NCI-H1436 treated with DMSO at 0.1 percent for 48 hours (cell line): ENCODE data around the gene TRABD.
"Not testable (repeated sequence)": the region's sequence is repeated elsewhere in the genome, so short reads cannot be mapped to it uniquely, and the experiment has no call there.

ENCODE experiments used
- DNase-seq: peaks from one replicate; lab custom pipeline; 2025; lab: John Stamatoyannopoulos, UW

Gene TRABD, protein sequence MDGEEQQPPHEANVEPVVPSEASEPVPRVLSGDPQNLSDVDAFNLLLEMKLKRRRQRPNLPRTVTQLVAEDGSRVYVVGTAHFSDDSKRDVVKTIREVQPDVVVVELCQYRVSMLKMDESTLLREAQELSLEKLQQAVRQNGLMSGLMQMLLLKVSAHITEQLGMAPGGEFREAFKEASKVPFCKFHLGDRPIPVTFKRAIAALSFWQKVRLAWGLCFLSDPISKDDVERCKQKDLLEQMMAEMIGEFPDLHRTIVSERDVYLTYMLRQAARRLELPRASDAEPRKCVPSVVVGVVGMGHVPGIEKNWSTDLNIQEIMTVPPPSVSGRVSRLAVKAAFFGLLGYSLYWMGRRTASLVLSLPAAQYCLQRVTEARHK

DNA sequence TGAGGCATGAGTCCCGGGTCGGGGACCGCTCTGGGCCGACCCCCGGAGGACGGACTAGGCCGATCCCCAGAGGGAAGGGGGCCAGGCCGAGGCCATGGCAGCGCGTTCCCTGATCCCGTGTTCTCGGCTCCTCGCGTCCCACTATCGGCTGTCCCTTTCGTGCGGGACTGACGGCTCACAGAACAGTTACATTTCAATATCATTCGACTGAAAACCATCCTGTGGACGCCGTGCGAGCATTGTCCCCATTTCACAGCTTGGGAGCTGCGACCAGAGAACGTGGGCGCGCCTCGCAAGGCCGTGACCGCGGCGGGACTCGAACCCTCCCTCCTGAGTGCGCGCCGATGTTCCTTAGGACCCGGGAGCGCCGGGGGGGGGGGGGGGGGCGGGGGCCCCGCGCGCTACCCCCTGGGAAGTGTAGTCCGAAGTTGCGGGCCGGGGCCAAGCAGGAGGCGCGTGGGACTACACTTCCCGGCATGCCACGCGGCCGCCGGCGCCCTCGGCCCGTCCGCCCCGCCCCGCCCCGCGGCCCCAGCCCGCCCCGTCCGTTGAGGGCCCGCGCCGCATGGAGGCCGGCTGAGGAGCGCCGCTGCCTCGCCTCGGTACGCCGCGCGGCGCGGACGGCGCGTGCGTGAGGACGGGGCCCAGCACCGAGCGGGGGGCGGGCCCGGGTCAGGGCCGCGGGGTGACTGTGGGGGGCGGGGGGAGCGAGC, at the start of gene TRABD:
Gene TRABD (plus strand): TSS at position 539 of the 713 bp plus-strand sequence. CDS start 7,148 bp downstream, outside the sequence.
- DNase-seq, result no peak

DNA sequence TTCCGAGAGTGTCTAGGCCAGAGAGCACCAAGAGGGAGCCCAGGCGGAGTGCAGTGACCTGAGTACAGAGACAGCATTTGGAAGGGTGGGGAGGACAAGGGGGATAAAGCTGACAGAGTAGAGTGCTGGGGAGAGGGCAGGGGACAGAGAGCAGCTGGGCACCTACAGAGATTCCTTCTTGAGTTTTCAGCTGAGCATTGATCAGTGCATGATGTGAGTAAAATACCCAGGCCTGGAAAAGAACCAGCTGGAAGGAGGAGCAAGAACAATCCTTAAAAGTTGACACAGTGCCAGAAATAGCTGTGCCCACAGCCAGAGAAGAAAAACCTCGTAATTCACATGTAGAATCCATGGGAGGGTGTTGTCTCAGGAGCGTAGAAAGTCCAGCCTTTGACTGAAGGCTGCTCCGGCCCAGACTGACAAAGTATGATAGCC, 49.1 kb upstream of the TRABD start:
- no peak for DNase-seq

DNA sequence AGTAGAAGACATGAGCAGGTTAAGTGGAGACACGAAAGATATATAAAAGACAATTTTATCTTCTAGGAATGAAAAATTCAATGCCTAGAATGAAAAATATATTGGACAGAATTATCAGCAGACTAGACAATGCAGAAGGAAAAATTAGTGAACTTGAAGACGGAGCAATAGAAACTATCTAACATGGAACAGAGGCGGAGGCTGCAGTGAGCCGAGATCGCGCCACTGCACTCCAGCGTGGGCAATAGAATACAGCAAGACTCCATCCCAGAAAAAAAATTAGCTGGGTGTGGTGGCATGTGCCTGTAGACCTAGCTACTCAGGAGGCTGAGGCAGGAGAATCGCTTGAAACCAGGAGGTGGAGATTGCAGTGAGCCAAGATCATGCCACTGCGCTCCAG, 48.4 kb upstream of the TRABD start:
- DNase-seq, result not testable (repeated sequence)

DNA sequence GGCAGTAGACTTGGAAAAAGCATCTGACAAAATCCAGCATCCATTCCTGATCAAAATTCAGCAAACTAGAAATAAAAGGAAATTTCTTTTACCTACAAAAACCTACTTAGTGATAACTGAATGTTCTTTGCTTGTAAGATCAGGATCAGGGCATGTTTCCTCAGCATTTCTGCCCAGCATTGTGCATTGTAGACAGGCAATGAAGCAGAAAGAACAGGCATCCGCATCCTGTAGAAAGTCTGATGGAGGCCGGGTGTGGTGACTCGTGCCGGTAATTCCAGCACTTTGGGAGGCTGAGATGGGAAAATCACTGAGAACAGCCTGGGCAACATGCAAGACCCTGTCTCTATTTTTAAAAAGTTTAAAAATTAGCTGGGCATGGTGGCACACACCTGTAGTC, 47.7 kb upstream of the TRABD start:
- no peak for DNase-seq

DNA sequence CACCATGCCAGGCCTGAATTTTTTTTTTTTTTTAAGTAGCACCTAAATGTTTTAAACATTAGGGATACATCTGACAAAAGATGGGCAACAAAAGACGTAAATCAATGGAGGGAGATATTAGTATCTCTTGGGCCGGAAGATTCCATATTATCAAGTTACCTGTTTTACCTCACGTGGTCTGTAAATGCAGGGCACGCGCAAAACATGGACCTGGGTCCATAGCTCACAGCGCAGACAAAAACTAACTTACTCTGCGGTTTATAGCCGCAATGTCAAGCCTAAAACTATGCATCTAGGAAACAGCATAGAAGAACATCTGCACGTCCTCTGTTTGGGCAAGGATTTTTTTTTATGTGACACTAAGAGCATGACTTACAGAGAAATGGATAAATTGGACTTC, 46.7 kb upstream of the TRABD start:
- no peak for DNase-seq

DNA sequence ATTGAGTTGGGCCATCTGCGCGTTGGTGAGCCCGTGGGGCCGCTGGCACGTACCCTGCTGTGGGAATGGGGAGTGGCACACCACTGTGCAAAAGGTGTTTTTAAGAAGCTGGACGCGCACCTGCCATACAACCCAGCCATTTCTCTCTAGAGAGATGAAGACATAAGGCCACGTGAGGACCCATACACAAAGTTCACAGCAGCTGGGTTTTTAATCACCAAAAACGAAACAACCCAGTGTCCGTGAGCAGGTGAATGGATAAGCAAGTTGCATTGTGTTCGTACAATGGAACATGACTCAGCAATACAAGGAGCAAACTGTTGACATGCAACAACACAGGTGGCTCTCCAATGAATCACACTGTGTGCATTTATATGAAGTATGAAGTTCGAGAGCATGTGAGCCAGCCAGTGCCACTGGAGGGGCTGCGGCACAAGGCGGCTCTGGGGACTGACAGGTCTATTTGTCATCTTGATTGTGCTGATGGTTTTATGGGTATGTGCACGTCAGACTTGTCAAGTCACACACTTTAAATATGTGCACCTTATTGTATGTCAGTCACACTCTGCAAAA, 45.8 kb upstream of the TRABD start:
- peak; percentile 89 for DNase-seq

DNA sequence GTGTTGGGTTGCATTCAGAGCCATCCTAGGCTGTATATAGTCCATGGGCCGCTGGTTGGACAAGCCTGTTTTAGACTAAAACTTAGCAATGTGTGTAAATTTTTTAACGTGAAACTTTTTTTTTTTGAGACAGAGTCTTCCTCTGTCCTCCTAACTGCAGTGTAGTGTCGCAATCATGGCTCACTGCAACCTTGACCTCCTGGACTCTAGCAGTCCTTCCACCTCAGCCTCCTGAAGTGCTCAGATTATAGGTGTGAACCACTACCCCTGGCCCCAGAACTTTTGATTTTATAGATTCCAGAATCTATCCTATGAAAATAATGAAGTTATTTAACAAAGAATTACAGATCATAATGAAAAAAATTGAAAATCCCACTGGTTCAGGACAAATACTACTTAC, 45.1 kb upstream of the TRABD start:
- no peak for DNase-seq

DNA sequence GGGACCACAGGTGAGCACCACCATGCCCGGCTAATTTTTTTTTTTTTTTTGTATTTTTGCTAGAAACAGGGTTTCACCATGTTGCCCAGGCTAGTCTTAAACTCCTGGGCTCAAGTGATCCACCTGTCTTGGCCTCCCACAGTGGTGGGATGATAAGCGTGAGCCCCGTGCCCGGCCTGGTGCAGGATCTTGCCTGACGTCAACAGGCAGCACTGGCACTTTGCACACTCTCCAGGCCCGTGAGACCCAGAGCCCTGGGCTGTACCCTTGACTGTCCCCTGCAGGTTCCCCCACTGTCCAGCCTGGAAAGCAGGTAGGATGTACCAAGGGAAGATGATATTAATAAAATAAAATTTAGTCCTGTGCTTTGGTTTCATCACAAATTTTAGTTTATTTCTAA, 44.3 kb upstream of the TRABD start:
- DNase-seq, result no peak

DNA sequence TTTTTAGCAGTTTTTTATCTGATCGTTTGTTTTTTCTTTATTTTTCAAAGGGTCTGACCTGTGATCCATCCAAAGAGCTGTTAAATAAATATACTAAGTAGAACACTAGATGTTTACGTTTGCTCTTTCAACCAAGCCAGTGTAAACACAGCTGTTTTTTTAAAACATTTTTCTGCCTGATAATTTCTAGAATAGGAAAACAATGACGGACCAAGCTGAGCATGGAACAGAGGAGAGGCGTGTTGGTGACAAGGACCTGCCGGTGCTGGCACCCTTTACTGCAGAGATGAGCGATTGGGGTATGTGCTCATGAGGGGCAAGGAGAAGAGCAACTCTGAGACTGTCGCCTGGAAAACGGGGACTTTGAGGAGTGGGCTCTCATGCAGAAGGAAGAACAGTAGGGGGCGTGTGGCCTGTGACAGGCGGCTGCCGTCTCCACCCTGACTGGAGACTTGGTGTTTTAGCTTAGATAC, 43.8 kb upstream of the TRABD start:
- DNase-seq, result no peak

DNA sequence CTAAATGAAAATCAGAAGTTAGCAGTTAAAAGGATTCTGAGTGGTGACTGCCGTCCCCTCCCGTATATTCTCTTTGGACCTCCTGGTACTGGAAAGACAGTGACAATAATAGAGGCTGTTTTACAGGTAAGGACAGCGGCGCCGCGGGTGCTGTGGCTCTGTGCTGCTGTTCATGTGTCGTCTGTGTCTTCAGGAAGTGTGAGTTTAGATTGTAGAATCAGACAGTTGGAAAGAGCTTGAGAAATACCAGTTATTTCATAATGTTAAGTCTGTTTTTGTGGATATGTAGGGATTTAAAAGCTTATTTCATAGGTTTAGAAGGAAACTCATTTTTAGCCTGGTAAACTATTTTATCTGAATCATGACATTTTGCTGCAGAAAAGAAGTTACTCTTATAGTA, 42.6 kb upstream of the TRABD start:
- no peak for DNase-seq

DNA sequence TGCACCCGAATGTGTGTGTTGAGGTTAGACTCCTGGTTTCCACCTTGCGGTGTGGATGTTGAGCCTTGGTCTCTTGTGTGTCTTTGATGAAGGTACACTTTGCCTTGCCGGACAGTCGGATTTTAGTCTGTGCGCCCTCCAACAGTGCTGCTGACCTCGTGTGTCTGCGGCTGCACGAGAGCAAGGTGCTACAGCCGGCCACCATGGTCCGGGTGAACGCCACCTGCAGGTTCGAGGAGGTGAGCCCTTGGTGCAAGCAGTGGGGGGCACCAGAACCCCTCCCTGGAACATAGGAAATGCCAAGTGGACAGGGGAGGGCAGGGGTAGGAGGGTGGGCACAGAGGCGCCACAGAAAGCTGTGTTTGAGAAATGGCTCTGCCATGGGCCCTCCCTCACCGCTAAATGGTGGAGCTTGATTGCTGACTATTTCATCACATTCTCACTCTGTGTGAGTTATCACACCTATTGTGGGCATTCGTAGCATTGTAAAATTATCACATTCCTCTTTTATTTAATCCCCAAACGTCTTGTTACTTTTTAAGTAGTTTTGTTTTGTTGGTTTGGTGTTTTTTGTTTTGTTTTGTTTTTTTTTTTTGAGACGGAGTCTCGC, 41.6 kb upstream of the TRABD start:
- DNase-seq, result no peak

DNA sequence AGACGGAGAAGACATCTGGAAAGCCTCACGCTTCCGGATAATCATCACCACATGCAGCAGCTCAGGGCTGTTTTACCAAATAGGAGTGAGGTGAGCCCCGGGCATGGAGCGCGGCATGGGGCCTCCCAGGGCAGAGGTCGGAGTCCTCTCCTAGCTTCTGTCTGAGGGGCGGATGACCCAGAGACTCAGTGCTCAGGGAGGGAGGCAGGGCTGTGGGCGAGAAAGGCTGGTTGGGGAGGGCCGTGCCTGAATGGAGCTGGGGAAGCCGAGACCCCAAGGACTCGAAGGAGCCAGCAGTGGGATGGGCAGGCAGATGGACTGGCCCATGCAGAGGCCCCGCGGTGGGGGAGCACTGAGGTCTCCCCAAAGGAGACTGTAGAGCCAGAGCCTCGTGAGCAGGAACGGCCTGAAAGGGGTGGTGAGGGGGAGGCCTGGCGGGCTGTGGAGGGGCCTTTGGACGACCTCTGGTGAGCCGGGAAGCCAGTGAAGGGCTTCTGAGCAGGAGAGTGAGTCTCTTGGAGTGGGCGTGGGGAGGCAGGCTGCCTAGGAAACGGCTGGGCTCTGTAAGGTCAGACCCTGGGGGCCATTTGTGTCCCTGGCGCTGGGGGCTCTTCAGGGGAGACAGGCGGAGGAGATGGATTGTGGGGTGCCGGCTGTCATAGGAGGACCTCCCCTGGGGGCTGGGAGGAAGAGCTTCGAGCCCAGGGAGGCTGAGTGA, 39.8 kb upstream of the TRABD start:
- no peak for DNase-seq

DNA sequence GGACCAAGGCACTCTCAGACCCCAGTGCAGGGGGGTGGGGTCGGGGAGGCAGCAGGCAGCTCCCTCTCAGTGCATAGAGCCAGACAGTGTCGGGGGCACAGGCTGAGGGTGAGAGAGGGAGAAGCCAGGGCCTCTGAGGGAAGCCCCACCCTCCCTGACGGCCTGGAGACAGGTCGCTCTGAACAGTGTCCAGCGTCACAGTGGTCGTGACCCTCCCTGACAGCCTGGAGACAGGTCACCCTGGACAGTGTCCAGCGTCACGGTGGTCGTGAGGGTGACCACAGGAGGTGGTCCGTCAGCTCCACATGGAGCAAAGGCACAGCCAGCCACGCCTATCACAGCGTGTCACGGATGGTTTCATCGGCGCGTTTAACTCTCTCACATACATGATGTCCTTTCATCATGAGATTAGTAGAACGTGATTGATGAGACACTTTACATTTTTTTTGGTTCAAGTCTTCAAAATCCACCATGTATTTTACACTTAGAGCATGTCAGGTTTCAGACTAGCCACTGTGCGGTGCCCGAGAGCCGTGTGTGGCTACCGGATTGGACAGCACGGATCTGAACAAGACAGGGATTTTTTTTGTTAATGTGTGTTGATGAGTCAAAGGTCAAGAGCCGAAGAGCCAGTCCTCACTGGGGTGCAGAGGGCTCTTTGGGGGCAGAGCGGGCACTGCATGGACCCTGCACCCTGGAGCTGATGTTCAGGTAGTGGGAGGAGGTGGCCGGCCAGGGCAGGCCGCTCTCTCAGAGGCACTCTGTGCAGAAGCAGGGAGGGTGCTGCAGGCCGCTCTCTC, 39.1 kb upstream of the TRABD start:
- DNase-seq, result peak; percentile 17

DNA sequence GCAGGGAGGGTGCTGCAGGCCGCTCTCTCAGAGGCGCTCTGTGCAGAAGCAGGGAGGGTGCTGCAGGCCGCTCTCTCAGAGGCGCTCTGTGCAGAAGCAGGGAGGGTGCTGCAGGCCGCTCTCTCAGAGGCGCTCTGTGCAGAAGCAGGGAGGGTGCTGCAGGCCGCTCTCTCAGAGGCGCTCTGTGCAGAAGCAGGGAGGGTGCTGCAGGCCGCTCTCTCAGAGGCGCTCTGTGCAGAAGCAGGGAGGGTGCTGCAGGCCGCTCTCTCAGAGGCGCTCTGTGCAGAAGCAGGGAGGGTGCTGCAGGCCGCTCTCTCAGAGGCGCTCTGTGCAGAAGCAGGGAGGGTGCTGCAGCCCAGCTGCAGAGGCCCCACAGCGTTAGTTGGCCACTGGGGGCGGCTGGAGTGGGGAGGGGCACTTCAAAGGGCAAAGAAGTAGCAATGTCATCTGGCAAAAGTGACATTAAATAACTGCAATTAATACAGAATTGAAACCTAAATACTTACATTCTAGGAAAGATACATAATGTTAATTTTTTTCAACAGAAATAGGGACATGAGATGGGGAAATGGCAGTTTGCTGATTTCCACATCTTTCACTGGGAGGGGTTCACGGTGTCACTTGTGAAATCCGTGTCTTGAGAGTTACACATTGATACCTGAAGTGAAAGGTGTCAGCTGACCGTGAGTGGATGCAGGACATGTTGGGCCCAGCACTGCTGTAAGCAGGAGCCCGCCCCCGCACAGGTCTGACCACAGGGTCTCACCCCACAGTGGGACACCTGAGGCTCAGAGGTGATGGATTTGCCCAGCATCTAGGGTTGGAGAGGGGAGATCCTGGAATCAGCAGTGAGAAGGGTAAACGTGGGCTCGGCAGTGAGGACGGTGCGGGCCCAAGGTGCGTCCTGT, 38.2 kb upstream of the TRABD start:
- not testable (repeated sequence) for DNase-seq

DNA sequence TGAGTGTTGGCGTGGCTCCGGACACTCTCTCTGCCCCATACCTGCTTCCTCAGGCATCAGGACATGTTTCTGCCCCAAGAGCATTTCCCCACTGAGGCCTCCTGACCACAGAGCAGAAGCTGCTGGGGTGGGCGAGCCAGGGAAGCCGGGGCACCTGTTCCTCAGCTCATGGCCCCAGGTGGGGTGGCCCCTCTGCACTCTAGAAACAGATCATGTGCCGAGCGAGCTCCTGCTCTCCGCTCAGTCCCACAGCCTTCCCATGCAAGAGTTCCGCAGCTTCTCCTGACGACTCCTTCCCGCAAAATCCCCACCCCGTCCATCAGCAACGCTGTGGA, 37.6 kb upstream of the TRABD start:
- DNase-seq, result no peak

DNA sequence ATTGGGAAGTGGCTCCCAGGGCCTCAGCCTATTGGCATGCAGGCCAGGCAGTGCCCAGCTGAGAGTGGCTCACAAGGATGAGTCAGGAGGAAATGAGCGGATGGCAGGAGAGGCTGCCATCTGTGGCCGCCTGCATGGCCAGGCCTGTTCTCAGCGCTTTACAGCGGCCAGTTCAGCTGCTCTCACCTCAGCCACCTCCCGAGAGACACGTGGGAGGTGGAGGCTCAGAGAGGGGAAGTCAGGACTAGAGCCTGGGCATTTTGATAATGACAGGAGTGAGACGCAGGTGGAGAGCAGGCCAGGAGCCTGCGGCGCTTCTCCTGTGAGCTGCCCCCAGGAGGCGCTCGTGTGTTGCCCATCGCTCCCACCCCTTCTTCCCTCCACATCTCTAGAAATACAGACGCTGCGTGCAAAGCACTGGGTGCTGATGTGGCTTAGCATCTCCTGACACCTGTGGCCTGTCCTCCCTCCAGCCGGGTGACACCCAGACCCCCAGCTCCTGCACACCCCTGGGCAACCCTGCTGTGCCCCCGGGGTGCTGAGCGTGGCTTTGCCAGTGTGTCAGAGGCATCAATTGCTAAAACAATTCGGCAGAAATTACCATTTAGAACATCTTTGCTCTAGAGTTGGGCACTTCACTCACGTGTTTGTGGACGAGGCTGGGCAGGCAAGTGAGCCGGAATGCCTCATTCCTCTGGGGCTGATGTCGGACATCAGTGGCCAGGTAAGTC, 36.6 kb upstream of the TRABD start:
- DNase-seq, result peak; percentile 28

DNA sequence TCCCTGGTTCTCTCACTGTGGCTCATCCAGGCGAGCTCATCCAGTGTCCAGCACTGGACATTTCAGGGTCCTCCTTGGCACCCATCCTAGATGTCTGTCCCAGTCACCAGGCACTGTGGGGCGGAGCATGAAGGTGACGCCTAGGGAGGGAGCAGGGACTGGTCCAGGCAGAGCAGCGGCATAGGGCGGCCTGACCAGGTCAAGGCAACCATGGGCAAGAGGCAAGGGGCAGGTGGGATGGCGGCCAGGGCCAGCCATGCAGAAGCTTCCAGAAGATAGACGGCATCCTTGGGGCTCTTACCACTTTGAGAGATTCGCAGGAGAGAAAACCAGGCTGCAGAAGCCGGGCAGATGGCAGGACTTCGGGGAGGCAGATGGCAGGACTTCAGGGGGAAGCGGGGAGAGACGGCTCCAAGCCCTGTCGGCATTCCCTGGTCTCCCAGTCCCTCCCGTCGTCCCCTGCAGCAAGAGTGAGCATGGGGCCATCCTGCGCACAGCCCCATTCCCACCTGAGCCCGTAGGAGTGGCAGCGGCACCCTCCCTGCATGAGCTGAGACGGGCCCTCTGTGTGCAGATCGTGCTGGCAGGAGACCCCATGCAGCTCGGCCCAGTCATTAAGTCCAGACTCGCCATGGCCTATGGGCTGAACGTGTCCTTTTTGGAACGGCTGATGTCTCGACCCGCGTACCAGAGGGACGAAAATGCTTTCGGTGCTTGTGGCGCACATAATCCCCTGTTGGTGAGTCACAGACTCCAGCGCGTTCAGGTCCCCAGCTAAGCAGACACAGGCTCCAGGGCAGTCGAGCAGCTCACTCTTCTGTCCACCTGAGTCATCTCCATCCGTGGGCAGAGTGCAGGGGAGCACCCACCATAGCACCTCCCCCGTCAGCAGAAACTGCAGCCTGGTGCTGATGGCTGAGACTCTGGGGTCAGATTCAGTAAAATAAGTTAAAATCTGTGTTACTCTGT, 35.3 kb upstream of the TRABD start:
- no peak for DNase-seq
